EH (cell line): ENCODE measurements around the gene GPR21.

Source experiments
- DNase-seq: peaks from one replicate; pipeline ENCODE4 v3.0.0-alpha.2; 2015; ENCODE audit warnings: low read depth

GPR21 gene

DNA sequence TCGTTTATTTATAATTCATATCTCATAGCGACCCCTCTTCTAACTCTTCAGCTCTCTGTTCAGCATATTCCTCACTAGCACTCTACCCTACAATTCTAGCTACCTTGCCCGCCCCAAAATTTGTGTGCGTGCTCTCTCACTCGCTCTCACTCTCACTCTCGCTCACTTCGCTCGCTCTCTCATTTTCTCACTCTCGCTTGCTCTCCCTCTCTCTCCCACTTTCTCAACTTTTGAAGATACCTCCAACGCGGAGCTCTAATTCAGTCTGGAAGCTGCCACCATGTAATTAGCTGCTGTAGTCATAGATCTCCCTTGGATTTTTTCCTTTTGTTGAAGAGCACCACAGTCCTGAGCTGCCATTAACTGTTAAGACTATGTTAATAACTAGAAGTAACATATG, 30.4 kb downstream of the GPR21 start:
- no peak for DNase-seq

DNA sequence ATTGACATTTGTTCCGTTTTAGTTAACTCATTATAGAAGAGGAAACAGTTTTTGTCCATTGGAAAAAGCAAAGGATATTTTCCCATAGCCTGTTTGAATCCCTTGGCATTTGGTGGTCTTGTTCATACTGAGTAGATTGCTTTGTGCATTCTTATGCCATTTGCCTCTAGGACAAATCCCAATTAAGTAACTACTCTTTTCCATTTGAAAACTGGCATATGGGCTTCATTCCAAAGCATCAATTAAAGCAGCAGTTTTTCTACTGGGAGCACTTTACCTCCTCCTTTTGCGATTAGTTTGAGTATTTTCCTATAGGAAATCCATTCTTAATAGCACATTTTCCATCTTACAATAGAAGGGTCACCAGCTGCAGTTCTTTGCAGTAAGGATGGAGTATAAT, 31.2 kb downstream of the GPR21 start:
- DNase-seq = peak; percentile 62

DNA sequence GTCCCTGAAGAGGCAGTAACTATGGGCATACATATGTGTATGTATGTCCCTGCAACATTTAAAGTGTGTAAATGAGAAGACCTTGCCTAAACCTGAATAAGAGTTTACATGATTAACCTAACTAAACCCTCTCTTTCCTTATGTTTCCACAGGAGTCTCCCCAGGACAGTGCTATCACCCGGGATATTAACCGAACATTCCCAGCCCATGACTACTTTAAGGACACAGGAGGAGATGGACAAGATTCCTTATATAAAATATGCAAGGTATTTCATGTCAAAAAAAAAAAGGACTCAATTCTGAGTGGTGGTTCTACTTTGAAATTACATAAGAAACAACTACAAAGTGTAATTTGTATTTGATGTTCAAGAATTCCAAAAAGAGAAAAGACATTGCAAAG, 31.7 kb downstream of the GPR21 start:
- DNase-seq = peak; percentile 77

DNA sequence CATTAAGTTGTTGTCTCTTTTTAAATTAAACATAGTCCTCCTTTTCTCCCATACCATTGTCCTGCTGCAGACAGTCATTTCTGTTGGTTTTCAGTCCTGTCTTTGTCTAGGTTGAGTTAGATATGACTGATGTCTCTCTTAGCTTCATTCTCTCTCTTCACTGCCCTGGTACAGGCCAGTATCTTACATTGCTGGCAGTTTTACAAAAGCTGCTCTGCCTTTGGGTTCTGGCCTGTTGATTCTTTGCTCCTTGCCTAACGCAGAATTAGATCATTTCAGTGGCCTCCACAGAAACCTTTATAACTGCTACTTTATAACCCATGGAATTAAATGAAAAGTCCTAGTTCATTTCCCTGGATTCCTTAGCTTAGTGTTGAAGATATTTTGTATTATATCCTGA, 33.7 kb downstream of the GPR21 start:
- DNase-seq = no peak

DNA sequence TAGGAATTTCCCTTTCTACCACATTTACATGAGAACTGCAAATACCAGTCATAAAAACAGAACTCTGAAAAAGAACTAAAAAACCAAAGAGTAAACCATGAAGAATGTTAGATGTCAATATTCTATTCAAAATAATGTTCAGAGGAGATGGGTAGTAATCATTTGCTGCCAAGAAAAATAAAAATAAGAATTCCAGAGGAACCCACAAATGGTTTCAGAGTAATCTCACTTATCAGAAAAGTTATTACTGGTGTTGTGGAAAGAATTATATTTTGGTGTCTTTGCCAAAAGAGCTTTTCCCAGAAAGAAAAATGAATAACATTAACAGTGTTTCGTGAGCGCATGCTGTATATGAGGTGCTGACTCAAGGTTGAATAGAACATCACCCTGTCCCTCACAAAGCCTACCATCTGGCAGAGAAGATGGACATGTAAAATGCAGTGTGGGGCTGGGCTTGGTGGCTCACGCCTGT, 35.6 kb downstream of the GPR21 start:
- DNase-seq = peak; percentile 98

DNA sequence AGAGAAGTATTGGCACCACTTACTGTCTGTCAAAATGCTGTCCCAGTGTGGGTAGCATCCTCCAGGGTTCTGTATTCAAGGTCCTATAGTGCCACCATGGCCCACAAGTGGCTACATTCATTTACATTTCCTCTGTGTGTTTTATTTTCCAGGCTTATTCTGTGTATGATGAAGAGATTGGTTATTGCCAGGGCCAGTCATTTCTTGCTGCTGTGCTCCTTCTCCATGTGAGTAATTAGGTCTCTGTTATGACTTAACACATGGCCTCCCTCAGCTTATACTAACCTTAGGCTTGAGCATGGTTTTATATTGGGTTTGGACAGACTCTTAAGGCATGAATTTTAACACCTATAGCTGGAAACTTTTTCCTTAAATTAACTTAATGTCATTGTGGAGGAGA, 36.7 kb downstream of the GPR21 start:
- DNase-seq = no peak

DNA sequence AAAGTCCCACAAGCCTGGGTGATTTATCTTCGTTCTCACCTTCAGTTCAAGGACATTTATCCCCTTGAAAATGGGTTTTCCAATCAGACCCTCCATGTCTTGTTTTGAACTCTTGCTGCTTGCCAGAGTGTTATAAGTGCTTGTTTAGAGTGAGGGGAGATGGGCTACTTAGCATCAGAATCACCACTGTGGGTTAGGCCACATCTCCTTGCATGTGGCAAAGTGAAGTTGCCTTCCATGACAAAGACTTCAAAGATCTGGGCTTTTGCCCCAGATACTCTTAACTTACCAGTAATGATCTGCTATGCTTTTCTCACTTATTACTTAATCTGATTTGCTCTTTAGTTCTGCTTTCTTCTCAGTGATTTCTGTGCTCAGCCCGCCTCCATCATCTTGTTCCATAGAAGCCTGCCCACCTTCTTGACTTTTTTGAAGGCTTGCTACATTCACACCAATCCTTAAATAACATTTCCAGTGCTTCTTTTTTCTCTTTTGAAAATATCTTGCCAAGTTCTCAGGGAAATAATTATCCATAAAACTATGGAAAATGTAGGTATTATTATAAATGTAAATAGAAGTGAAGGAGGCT, 39.0 kb downstream of the GPR21 start:
- DNase-seq = no peak

DNA sequence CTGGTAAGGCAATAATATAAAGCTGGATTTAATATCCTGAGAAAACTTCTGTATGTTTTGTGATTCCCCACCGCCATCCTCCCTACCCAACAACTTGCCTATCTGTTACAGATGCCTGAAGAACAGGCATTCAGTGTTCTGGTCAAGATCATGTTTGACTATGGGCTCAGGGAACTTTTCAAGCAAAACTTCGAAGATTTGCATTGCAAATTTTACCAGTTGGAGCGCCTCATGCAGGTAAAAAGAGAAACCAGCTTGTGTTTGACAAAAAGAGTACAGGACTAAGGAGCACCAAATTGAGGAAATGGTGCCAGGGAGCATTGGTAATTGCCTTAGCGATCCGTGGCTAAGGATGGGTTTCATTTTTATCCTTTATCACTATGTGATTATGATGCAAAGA, 40.0 kb downstream of the GPR21 start:
- no peak for DNase-seq

DNA sequence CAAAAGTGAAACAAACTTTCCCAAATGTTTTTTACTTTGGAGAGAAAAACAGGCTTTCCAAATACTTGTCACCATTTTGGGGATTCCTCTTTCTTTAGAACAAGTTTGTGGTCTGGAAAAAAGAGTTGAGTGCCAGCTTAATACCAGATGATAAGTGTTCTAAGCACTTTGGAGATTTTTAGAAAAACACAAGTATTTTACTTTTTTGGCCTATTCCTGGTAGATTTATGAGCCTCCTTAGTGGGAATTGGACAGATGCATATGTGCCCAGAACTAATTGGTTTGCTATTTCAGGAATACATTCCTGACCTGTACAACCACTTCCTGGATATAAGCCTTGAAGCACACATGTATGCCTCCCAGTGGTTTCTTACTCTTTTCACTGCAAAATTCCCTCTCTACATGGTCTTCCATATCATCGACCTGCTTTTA, 40.5 kb downstream of the GPR21 start:
- peak; percentile 95 for DNase-seq

DNA sequence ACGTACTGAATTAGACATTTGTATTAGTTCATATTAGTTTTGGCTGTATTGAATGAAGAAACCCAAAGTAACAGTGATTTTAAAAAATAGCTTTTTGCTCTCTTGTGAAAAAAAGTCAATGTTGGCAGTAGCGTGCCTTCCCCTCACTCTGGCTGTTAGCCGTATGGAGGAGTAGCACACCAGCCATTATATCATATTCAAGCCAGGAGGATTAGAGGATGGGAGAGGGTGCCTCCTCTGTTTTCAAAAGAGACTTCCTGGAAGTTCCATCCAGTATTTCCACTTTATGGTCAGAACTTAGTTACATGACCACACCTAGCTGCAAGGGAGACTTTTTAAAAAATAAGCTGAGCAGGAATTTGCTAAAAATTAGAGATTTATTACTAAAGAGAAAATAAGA, 41.2 kb downstream of the GPR21 start:
- DNase-seq = no peak

DNA sequence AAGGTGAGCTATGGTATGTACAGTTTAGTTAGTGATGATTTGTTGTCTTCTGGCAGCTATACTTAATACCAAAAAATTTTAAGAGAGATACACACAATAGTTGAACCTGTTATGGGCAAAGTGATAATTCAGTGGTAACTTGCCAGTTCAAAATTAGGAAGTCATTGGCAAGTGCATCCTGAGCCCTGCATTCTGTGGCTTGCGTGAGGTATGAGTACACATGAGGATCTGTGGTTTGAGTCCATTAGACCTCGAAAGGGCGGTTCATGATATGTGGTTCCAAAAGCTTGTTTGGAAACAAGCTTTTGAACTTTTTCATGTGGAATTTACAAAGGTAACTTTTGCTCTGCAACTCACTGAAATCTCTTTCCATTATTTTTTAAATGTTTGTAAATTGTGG, 47.0 kb downstream of the GPR21 start:
- no peak for DNase-seq

DNA sequence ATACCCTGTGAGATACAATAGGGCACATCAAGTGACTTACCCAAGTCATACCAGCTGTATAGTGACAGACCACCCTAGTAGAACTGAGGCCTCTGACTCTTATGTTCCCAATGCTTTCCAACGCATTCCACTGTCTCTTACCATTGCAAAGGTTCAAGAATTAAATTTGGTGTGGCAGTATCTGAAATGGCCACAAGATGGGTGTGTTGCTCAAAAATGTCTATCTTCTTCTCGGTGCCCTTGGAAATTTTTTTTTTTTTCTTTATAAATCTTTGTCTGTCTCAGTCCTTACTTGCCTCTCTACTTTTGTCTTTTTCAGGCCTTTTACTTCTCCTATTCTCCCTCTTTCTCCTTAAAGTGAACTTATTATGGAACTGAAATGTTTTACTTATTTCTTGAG, 48.4 kb downstream of the GPR21 start:
- DNase-seq = peak; percentile 67

DNA sequence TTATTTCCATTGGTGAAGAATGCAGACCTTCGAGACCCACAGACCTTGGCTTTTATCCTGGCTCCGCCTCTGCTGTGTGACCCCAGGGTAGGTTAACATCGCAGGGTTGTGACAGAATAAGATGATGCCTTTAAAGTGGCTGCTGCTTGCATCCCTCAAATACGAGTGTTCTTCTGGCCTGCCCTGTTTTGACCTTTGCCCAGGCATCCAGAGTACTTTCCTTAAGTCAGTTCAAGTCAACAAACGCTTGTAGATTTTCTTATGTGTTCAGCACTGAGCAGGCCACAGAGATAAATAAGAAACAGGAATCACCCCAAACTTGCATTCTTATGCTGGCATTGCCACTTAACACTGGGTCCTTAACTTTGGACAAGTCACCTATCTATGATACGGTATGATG, 50.2 kb downstream of the GPR21 start:
- no peak for DNase-seq

DNA sequence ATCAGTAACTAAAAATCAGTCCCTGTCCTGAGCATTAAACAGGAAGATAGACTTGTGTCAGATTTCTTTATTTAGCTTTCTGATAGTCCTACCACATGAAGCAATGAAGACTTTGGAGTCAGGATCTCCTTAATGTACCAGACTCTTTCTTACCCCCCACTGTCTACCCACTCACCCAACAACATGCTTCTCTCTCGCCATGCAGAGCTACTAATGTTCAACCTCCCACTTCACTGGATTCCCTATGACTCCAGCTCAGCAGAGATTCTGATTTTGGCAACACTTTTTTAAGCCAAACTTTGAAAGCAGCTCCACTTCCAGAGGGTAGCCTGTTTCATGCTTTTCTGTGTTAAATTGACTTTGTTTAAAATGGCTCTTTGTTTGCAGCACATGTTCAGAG, 50.8 kb downstream of the GPR21 start:
- no peak for DNase-seq
